Germinal center (tissue), 1 donor: Measurements from ENCODE around the gene SASS6.

Source experiments
- DNase-seq: peaks from one replicate; pipeline ENCODE4 v3.0.0; 2012; ENCODE audit warnings: mixed read lengths, low spot score

Gene SASS6

GRCh38 chr1:100132566-100133477 lies at the start of gene SASS6, which contains the start of gene TRMT13:
Gene SASS6 (minus strand): TSS chr1:100132930. CDS start chr1:100132814, 116 bp downstream.
Gene TRMT13 (plus strand): TSS chr1:100133163. CDS start chr1:100133169, 6 bp downstream.
- peak; percentile 90 for DNase-seq

GRCh38 chr1:100178091-100178490 lies 45.4 kb upstream of the SASS6 start, which contains the start of gene LRRC39:
Gene LRRC39 (minus strand): TSS chr1:100178256. CDS start chr1:100168516, 9,740 bp downstream.
- no peak for DNase-seq

GRCh38 chr1:100177295-100178041 lies 44.7 kb upstream of the SASS6 start:
- DNase-seq = no peak

GRCh38 chr1:100168051-100168450 lies 35.3 kb upstream of the SASS6 start:
- no peak for DNase-seq

GRCh38 chr1:100164702-100165101 lies 32.0 kb upstream of the SASS6 start:
- DNase-seq = no peak

- no peak for DNase-seq
These were observed 31.5 kb upstream of the SASS6 start for GRCh38 chr1:100164216-100164615.

GRCh38 chr1:100162881-100163280 lies 30.2 kb upstream of the SASS6 start:
- no peak for DNase-seq

GRCh38 chr1:100152271-100152670 lies 19.5 kb upstream of the SASS6 start:
- DNase-seq = peak; percentile 20

GRCh38 chr1:100151679-100152078 lies 18.9 kb upstream of the SASS6 start:
- DNase-seq = no peak

GRCh38 chr1:100147875-100148274 lies 15.1 kb upstream of the SASS6 start:
- DNase-seq = no peak

- DNase-seq = no peak
These were observed 14.2 kb upstream of the SASS6 start for GRCh38 chr1:100146958-100147357.

- no peak for DNase-seq
These were observed 12.4 kb upstream of the SASS6 start for GRCh38 chr1:100145116-100145515.

- no peak for DNase-seq
These were observed 9.6 kb upstream of the SASS6 start for GRCh38 chr1:100142343-100142742.

- no peak for DNase-seq
These were observed 8.5 kb upstream of the SASS6 start for GRCh38 chr1:100141192-100141591.

- DNase-seq = no peak
These were observed 4.9 kb upstream of the SASS6 start for GRCh38 chr1:100137602-100138001.

GRCh38 chr1:100134872-100135271 lies 2.1 kb upstream of the SASS6 start:
- no peak for DNase-seq

GRCh38 chr1:100131623-100132022 lies 1.1 kb downstream of the SASS6 start:
- no peak for DNase-seq

- DNase-seq = no peak
These were observed 2.1 kb downstream of the SASS6 start for GRCh38 chr1:100130552-100131077.

GRCh38 chr1:100127226-100127625 lies 5.5 kb downstream of the SASS6 start:
- no peak for DNase-seq

- no peak for DNase-seq
These were observed 10.6 kb downstream of the SASS6 start for GRCh38 chr1:100122177-100122576.

- no peak for DNase-seq
These were observed 17.2 kb downstream of the SASS6 start for GRCh38 chr1:100115524-100115923.

GRCh38 chr1:100109554-100110066 lies 23.1 kb downstream of the SASS6 start:
- no peak for DNase-seq
